SK-N-SH (cell line): Measurements from ENCODE around the gene KIDINS220.

Source experiments
- RFX5 ChIP-seq: IDR thresholded peaks from 2 replicates; pipeline ENCODE4 v1.6.1; 2012; ENCODE audit warnings: mild to moderate bottlenecking, improper control_type of control experiment, low read length
- TF ChIP-seq, protein P1 (sequence below): fragments of 200-600 bp; sonication (generic); IDR thresholded peaks from 2 replicates; pipeline ENCODE4 v1.6.1; 2017; ENCODE audit warnings: antibody characterized with exemption, mild to moderate bottlenecking, moderate library complexity

DNA sequence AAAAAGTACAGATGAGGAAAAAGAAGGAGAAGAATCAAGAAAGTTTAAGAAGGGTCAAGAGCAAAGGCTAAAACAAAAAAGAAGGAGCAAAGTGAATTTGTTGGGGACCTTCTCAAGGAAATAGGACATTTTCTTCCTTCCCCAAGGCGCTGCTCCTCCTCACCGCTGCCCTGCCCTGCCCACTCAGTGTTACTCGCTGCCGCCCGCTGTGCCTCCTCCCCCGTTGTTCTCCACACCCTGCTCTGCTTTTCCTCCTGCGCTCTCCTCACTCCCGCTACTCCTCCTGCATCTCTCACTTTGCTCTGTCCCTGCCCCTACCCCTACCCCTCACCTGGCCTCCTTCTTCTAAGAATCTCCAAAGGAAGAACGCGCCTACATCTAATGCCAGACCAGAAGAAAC, 104.8 kb downstream of the KIDINS220 start:
- TF ChIP-seq RFX5, result no peak
- TF ChIP-seq, protein P1, sequence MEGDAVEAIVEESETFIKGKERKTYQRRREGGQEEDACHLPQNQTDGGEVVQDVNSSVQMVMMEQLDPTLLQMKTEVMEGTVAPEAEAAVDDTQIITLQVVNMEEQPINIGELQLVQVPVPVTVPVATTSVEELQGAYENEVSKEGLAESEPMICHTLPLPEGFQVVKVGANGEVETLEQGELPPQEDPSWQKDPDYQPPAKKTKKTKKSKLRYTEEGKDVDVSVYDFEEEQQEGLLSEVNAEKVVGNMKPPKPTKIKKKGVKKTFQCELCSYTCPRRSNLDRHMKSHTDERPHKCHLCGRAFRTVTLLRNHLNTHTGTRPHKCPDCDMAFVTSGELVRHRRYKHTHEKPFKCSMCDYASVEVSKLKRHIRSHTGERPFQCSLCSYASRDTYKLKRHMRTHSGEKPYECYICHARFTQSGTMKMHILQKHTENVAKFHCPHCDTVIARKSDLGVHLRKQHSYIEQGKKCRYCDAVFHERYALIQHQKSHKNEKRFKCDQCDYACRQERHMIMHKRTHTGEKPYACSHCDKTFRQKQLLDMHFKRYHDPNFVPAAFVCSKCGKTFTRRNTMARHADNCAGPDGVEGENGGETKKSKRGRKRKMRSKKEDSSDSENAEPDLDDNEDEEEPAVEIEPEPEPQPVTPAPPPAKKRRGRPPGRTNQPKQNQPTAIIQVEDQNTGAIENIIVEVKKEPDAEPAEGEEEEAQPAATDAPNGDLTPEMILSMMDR, result no peak
